Fibroblast of skin of abdomen (primary cell): ENCODE measurements around the gene PLCL1.
A peak's percentile ranks its signal among the peaks of the same experiment; 100 is the strongest.

Experiments
- DNase-seq: peaks from one replicate; pipeline ENCODE4 v3.0.0-alpha.2; 2013

PLCL1 gene

GRCh38 chr2:197888321-197888720 is 83.9 kb downstream of the PLCL1 start:
- no peak for DNase-seq

GRCh38 chr2:197889041-197889440 is 84.6 kb downstream of the PLCL1 start:
- DNase-seq = peak; percentile 63

- no peak for DNase-seq
These were observed 85.8 kb downstream of the PLCL1 start for GRCh38 chr2:197890168-197890567.

- DNase-seq = no peak
These were observed 87.6 kb downstream of the PLCL1 start for GRCh38 chr2:197891897-197892442.

GRCh38 chr2:197893403-197894177 is 89.2 kb downstream of the PLCL1 start:
- DNase-seq = no peak

- DNase-seq = no peak
These were observed 90.4 kb downstream of the PLCL1 start for GRCh38 chr2:197894751-197895274.

GRCh38 chr2:197897960-197898678 is 93.7 kb downstream of the PLCL1 start:
- DNase-seq = no peak

- no peak for DNase-seq
These were observed 100.1 kb downstream of the PLCL1 start for GRCh38 chr2:197904446-197904845.

- no peak for DNase-seq
These were observed 103.8 kb downstream of the PLCL1 start for GRCh38 chr2:197908156-197908555.

GRCh38 chr2:197908990-197909776 is 104.8 kb downstream of the PLCL1 start:
- peak; percentile 93 for DNase-seq

GRCh38 chr2:197911667-197912066 is 107.3 kb downstream of the PLCL1 start:
- peak; percentile 31 for DNase-seq

- DNase-seq = no peak
These were observed 108.7 kb downstream of the PLCL1 start for GRCh38 chr2:197913084-197913483.

GRCh38 chr2:197914778-197915177 is 110.4 kb downstream of the PLCL1 start:
- peak; percentile 21 for DNase-seq

- DNase-seq = peak; percentile 80
These were observed 111.3 kb downstream of the PLCL1 start for GRCh38 chr2:197915548-197916265.

- no peak for DNase-seq
These were observed 115.1 kb downstream of the PLCL1 start for GRCh38 chr2:197919487-197919886.

- no peak for DNase-seq
These were observed 115.7 kb downstream of the PLCL1 start for GRCh38 chr2:197920088-197920487.

- no peak for DNase-seq
These were observed 116.3 kb downstream of the PLCL1 start for GRCh38 chr2:197920592-197921201.

- DNase-seq = no peak
These were observed 120.1 kb downstream of the PLCL1 start for GRCh38 chr2:197924483-197924882.

- DNase-seq = no peak
These were observed 120.8 kb downstream of the PLCL1 start for GRCh38 chr2:197925204-197925603.

- DNase-seq = no peak
These were observed 121.6 kb downstream of the PLCL1 start for GRCh38 chr2:197925976-197926375.

- no peak for DNase-seq
These were observed 122.3 kb downstream of the PLCL1 start for GRCh38 chr2:197926673-197927072.

GRCh38 chr2:197927994-197928393 is 123.6 kb downstream of the PLCL1 start:
- DNase-seq = peak; percentile 46
